Measurements from ENCODE around the gene IFNLR1. TPM values are rescaled to one million over a fixed set of nuclear protein-coding genes. Genes with fewer than 3 reads are reported as not detected.

The IFNLR1 gene
- total and polyA plus RNA-seq, 2 of the 8 experiments (the other 6 are each of a cell fraction or from before 2014, with no cell fraction given) = 6.8 to 10.1 TPM

DNA sequence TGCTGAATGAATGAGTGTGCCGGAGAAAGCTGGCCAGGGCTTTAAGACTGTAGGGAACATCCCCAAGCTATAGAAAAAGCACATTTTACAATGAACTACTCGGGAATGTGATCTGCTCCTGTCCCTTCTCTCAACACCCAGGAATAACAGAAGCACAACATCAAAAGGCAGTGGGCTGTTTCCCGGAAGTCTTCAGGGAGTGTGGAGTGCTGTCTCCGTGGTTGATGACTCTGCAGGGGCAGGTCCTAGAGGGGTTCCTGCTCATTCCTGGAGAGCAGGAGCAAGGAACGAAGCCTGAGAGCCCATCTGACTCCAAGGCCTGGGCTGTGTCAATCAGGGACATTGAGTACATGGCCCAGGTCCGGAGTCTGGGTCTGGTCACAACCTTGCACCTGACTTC is 39.3 kb downstream of the IFNLR1 start (continued):
- TF ChIP-seq, protein P1, sequence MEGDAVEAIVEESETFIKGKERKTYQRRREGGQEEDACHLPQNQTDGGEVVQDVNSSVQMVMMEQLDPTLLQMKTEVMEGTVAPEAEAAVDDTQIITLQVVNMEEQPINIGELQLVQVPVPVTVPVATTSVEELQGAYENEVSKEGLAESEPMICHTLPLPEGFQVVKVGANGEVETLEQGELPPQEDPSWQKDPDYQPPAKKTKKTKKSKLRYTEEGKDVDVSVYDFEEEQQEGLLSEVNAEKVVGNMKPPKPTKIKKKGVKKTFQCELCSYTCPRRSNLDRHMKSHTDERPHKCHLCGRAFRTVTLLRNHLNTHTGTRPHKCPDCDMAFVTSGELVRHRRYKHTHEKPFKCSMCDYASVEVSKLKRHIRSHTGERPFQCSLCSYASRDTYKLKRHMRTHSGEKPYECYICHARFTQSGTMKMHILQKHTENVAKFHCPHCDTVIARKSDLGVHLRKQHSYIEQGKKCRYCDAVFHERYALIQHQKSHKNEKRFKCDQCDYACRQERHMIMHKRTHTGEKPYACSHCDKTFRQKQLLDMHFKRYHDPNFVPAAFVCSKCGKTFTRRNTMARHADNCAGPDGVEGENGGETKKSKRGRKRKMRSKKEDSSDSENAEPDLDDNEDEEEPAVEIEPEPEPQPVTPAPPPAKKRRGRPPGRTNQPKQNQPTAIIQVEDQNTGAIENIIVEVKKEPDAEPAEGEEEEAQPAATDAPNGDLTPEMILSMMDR (IDR thresholded peaks at IDR 0.05; ENCODE audit: control extremely low read depth in 1 of 3, insufficient read depth in 1 of 3, low read depth in 1 of 3, low read length in 3 of 3) = no peak
- TF ChIP-seq, protein P2, sequence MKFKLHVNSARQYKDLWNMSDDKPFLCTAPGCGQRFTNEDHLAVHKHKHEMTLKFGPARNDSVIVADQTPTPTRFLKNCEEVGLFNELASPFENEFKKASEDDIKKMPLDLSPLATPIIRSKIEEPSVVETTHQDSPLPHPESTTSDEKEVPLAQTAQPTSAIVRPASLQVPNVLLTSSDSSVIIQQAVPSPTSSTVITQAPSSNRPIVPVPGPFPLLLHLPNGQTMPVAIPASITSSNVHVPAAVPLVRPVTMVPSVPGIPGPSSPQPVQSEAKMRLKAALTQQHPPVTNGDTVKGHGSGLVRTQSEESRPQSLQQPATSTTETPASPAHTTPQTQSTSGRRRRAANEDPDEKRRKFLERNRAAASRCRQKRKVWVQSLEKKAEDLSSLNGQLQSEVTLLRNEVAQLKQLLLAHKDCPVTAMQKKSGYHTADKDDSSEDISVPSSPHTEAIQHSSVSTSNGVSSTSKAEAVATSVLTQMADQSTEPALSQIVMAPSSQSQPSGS (IDR thresholded peaks at IDR 0.05; ENCODE audit: low read length) = no peak
- TF ChIP-seq ZNF274 (IDR thresholded peaks at IDR 0.05; ENCODE audit: borderline replicate concordance, extremely low read depth, low read length) (no peak), PHF8 (conservative IDR thresholded peaks at IDR 0.05; ENCODE audit: low read depth, low read length) (no peak)

All from H1 (cell line).